ENCODE data around the gene RBPMS2. TPM values are rescaled to one million over a fixed set of nuclear protein-coding genes. Genes with fewer than 3 reads are reported as not detected.
A peak's percentile ranks its signal among the peaks of the same experiment; 100 is the strongest.

Gene RBPMS2
- under 1 TPM; 0.42 to 0.50 TPM for total RNA-seq
- 1 to 10 TPM; 4.3 to 7.9 TPM for polyA plus RNA-seq

DNA sequence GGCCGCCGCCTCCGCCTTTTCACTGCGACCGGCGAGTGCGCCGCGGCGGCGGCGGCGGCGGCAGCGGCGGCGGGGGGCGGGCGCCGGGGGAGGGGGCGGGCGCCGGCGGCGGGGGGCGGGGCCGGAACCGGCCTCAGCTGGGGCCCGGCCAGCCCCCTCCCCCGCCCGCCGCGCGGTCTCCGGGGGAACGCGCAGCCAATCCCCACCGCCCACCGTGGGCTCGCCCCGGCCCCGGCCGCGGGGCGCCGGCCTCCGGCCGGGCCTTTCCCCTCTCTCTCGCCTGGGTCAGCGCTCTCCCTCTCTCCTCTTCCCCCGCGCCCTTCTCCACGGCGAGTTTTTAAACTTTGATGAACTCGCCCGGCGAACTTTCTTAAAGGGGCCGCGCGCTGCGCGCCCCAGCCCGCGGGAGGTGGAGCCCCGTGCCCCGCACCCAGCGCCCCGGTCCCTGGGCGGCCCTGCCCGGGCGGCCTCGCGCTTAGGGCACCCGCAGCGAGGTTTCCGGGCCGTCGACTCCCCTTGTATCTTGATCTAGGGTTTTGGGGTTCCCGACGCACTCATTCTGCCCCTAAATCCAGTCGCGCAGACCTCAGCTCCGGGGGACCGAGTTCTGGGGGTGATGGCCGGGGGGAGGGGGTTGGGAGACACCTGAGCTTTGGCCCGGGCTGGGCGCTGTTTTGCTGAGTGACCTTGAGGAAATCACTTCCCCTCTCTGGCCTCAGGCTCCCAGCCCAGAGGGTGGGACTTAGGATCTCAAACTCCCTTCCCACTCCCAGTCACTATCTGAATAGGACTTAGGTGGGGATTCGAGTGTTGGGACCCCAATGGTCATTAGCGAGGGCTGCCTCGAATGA lies at the start of gene RBPMS2:
TSS of gene RBPMS2 (minus strand) at position 39 of the 851 bp plus-strand sequence. CDS start 270 bp downstream, outside the sequence.
- H3K4me1 ChIP-seq (ENCODE audit: control insufficient read depth in 4 of 4, insufficient read depth in 4 of 4, low read length in 3 of 4): peaks cover under 1 to 9% (median 7%) of the 10 kb centered on the region in 4 donors
- WGBS: 3% methylated on average over 88 of the region's 90 CpGs
- H3K27ac ChIP-seq (ENCODE audit: low read depth in 1 of 2, low read length in 2 of 2): peak within 1 kb of the TSS; percentile 60 to 63

DNA sequence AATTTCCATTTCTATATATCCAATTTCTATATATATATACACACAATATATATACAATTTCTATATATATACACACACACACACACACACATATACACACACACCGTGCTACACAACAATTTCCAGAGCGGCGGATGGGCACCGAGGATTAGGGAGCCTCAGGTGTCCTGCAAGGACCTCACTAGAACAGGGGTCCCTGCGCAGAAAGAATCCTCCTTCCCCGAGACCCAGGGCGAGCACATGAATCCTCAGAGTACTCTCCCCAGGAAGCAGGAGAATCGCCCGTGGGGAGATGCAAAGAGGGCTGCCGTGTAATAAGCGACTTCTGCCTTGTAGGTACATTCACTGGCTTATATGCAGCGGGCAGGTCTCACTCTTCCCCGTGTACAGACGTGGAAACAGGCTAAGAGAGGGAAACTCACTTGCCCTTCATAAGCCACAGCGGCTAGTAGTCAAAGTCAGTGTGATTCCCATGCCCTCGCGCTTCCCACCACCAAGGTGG lies 49.6 kb upstream of the RBPMS2 start:
- WGBS: 3% methylated on average over 17 of the region's 17 CpGs
- Histone ChIP-seq H3K9ac (ENCODE audit: low read depth in 1 of 2, low read length in 2 of 2) (no peak overlapping the region), H3K27me3 (ENCODE audit: control insufficient read depth in 4 of 4, insufficient read depth in 4 of 4, low read length in 3 of 4) (no peaks in the 10 kb centered on the region), H3K4me1 (ENCODE audit: control insufficient read depth in 4 of 4, insufficient read depth in 4 of 4, low read length in 3 of 4) (peaks cover 14 to 26% (median 18%) of the 10 kb centered on the region in 4 donors), H3K36me3 (ENCODE audit: control insufficient read depth in 4 of 4, insufficient read depth in 3 of 4, low read depth in 1 of 4, low read length in 3 of 4) (no peaks in the 10 kb centered on the region), H3K4me3 (ENCODE audit: low read depth in 1 of 3, low read length in 3 of 3) (peak overlapping the region; percentile 4 to 49 (median 38)), H3K9me3 (ENCODE audit: control insufficient read depth in 4 of 4, low read length in 3 of 4) (no peaks in the 10 kb centered on the region), H3K27ac (ENCODE audit: low read depth in 1 of 2, low read length in 2 of 2) (no peak overlapping the region)
- DNase-seq (ENCODE audit: low spot score): no peak
- TF ChIP-seq, protein P1, sequence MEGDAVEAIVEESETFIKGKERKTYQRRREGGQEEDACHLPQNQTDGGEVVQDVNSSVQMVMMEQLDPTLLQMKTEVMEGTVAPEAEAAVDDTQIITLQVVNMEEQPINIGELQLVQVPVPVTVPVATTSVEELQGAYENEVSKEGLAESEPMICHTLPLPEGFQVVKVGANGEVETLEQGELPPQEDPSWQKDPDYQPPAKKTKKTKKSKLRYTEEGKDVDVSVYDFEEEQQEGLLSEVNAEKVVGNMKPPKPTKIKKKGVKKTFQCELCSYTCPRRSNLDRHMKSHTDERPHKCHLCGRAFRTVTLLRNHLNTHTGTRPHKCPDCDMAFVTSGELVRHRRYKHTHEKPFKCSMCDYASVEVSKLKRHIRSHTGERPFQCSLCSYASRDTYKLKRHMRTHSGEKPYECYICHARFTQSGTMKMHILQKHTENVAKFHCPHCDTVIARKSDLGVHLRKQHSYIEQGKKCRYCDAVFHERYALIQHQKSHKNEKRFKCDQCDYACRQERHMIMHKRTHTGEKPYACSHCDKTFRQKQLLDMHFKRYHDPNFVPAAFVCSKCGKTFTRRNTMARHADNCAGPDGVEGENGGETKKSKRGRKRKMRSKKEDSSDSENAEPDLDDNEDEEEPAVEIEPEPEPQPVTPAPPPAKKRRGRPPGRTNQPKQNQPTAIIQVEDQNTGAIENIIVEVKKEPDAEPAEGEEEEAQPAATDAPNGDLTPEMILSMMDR (IDR thresholded peaks at IDR 0.05; ENCODE audit: low read depth, low read length, missing input control): no peak
- no peak for TF ChIP-seq EGR1 (IDR thresholded peaks at IDR 0.05; ENCODE audit: low read depth in 2 of 2)
- no peak for TF ChIP-seq JUND (IDR thresholded peaks at IDR 0.05)
- TF ChIP-seq HNF4A (conservative IDR thresholded peaks at IDR 0.05): no peak
- TF ChIP-seq, protein P2, sequence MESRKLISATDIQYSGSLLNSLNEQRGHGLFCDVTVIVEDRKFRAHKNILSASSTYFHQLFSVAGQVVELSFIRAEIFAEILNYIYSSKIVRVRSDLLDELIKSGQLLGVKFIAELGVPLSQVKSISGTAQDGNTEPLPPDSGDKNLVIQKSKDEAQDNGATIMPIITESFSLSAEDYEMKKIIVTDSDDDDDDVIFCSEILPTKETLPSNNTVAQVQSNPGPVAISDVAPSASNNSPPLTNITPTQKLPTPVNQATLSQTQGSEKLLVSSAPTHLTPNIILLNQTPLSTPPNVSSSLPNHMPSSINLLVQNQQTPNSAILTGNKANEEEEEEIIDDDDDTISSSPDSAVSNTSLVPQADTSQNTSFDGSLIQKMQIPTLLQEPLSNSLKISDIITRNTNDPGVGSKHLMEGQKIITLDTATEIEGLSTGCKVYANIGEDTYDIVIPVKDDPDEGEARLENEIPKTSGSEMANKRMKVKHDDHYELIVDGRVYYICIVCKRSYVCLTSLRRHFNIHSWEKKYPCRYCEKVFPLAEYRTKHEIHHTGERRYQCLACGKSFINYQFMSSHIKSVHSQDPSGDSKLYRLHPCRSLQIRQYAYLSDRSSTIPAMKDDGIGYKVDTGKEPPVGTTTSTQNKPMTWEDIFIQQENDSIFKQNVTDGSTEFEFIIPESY (IDR thresholded peaks at IDR 0.05): no peak
- TF ChIP-seq NR2F2 (IDR thresholded peaks at IDR 0.05): no peak
- no peak for TF ChIP-seq RXRA (IDR thresholded peaks at IDR 0.05)
- no peak for TF ChIP-seq FOXA2 (IDR thresholded peaks at IDR 0.05)
- no peak for TF ChIP-seq HNF4G (IDR thresholded peaks at IDR 0.05)
- no peak for TF ChIP-seq TAF1 (conservative IDR thresholded peaks at IDR 0.05)
- no peak for TF ChIP-seq RAD21 (IDR thresholded peaks at IDR 0.05)
- no peak for TF ChIP-seq FOXA1 (IDR thresholded peaks at IDR 0.05)
- TF ChIP-seq, protein P3, sequence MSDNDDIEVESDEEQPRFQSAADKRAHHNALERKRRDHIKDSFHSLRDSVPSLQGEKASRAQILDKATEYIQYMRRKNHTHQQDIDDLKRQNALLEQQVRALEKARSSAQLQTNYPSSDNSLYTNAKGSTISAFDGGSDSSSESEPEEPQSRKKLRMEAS (IDR thresholded peaks at IDR 0.05): no peak

More for the DNA sequence above, at the start of gene RBPMS2:
- Histone ChIP-seq H3K27me3 (ENCODE audit: control insufficient read depth in 4 of 4, insufficient read depth in 4 of 4, low read length in 3 of 4) (no peaks in the 10 kb centered on the region), H3K9ac (ENCODE audit: low read depth in 1 of 2, low read length in 2 of 2) (no peak within 1 kb of the TSS), H3K9me3 (ENCODE audit: control insufficient read depth in 4 of 4, low read length in 3 of 4) (no peaks in the 10 kb centered on the region), H3K36me3 (ENCODE audit: control insufficient read depth in 4 of 4, insufficient read depth in 3 of 4, low read depth in 1 of 4, low read length in 3 of 4) (no peaks in the 10 kb centered on the region), H3K4me3 (ENCODE audit: low read depth in 1 of 3, low read length in 3 of 3) (peak within 1 kb of the TSS in 2 of 3 donors; percentile 47 to 88)
- no peak for DNase-seq (ENCODE audit: low spot score)
- TF ChIP-seq, protein P1 (IDR thresholded peaks at IDR 0.05; ENCODE audit: low read depth, low read length, missing input control): no peak
- TF ChIP-seq FOXA2 (IDR thresholded peaks at IDR 0.05): no peak
- no peak for TF ChIP-seq RAD21 (IDR thresholded peaks at IDR 0.05)
- no peak for TF ChIP-seq RXRA (IDR thresholded peaks at IDR 0.05)
- TF ChIP-seq, protein P3 (IDR thresholded peaks at IDR 0.05): no peak
- TF ChIP-seq, protein P4, sequence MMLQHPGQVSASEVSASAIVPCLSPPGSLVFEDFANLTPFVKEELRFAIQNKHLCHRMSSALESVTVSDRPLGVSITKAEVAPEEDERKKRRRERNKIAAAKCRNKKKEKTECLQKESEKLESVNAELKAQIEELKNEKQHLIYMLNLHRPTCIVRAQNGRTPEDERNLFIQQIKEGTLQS (IDR thresholded peaks at IDR 0.05): no peak
- no peak for TF ChIP-seq YY1 (IDR thresholded peaks at IDR 0.05)
- TF ChIP-seq, protein P2 (IDR thresholded peaks at IDR 0.05): no peak
- no peak for TF ChIP-seq HNF4G (IDR thresholded peaks at IDR 0.05)

Data from liver (tissue), 9 donors.